ENCODE measurements around the gene SMC1B.
A peak's percentile ranks its signal among the peaks of the same experiment; 100 is the strongest.
"Not testable (repeated sequence)": the region's sequence is repeated elsewhere in the genome, so short reads cannot be mapped to it uniquely, and the experiment has no call there.

SMC1B gene

DNA sequence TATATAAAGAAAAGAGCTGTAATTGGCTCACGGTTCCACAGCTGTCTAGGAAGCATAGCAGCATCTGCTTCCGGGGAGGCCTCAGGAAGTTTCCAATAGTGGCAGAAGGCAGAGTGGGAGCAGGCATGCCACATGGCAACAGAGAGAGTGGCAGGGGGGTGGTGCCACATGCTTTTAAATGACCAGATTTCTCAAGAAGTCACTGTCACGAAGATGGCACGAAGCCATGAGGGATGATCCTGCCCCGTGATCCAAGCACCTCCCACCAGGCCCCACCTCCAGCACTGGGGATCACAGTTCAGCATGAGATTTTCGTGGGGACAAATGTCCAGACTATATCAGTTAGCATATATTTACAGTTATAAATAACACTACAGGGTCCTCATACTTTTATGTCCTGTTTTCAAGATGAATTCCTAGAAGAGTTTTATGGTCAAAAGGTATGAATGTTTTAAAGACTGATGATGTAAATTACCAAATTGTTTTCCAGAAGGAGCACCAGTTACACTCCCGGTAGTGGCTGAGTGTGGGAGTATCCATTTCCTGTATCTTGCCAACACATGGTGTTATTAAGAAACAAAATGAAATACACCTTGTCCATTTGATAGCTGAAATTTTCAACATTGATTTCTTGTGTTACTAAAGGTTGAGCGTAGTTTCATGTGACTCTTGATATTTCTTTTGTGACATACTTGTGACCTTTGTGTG is 84.4 kb downstream of the SMC1B start:
- Histone ChIP-seq H3K27ac (ENCODE audit: insufficient read depth, low read length, poor library complexity, severe bottlenecking) (no peak overlapping the region), H3K36me3 (ENCODE audit: control insufficient read depth, insufficient read depth, low read length) (peaks cover 66% of the 10 kb centered on the region), H3K4me1 (ENCODE audit: control insufficient read depth, insufficient read depth, low read length, poor library complexity, severe bottlenecking) (no peaks in the 10 kb centered on the region), H3K27me3 (replicated peaks; ENCODE audit: control insufficient read depth, insufficient read depth, low read length, poor library complexity, severe bottlenecking) (no peaks in the 10 kb centered on the region), H3K9me3 (ENCODE audit: control insufficient read depth, low read length) (no peaks in the 10 kb centered on the region), H3K4me3 (ENCODE audit: insufficient read depth, low read depth, low read length, poor library complexity, severe bottlenecking) (no peak overlapping the region)
- no peak for DNase-seq

DNA sequence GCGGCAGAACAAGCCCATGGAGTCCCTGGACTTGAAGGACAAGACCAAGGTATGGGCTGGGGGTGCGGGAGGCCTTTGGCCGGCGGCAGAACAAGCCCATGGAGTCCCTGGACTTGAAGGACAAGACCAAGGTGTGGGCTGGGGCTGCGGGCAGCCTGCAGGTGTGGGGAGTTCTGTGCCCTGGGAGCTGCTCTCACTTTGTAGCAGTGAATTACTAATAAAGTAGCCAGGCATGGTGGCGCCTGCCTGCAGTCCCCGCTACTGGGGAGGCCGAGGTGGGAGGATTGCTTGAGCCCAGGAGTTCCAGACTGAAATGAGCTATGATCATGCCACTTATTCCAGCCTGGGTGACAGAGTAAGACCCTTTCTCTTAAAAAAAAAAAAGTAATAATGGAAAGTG is 85.1 kb downstream of the SMC1B start:
- H3K27me3 ChIP-seq (replicated peaks; ENCODE audit: control insufficient read depth, insufficient read depth, low read length, poor library complexity, severe bottlenecking); H3K27ac ChIP-seq (ENCODE audit: insufficient read depth, low read length, poor library complexity, severe bottlenecking); DNase-seq; H3K4me3 ChIP-seq (ENCODE audit: insufficient read depth, low read depth, low read length, poor library complexity, severe bottlenecking); H3K4me1 ChIP-seq (ENCODE audit: control insufficient read depth, insufficient read depth, low read length, poor library complexity, severe bottlenecking); H3K9me3 ChIP-seq (ENCODE audit: control insufficient read depth, low read length): not testable (repeated sequence)
- H3K36me3 ChIP-seq (ENCODE audit: control insufficient read depth, insufficient read depth, low read length), result peaks cover 68% of the 10 kb centered on the region

DNA sequence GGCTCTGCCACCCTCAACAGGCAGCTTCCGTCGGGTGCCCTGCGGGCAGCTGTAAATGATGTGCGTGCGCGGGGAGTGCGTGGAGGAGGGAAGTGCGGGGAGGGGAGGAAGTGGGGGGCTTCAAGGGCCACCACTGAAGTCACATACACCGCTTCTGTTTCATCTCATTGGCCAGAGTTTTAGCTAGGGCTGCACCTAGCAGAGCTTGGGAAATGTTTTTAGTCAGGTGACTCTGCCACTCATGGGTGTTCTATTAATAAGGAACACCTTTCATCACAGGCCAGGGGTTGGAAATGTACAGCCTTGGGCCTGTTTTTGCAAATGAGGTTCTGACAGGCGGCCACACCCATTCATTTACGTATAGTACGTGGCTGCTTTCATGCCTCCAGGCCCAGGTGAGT is 89.1 kb downstream of the SMC1B start:
- no peak overlapping the region for H3K27ac ChIP-seq (ENCODE audit: insufficient read depth, low read length, poor library complexity, severe bottlenecking)
- H3K4me1 ChIP-seq (ENCODE audit: control insufficient read depth, insufficient read depth, low read length, poor library complexity, severe bottlenecking), result peaks cover 3% of the 10 kb centered on the region
- H3K9me3 ChIP-seq (ENCODE audit: control insufficient read depth, low read length), result no peaks in the 10 kb centered on the region
- no peak overlapping the region for H3K4me3 ChIP-seq (ENCODE audit: insufficient read depth, low read depth, low read length, poor library complexity, severe bottlenecking)
- no peaks in the 10 kb centered on the region for H3K27me3 ChIP-seq (replicated peaks; ENCODE audit: control insufficient read depth, insufficient read depth, low read length, poor library complexity, severe bottlenecking)
- DNase-seq, result no peak
- H3K36me3 ChIP-seq (ENCODE audit: control insufficient read depth, insufficient read depth, low read length), result peaks cover 49% of the 10 kb centered on the region

DNA sequence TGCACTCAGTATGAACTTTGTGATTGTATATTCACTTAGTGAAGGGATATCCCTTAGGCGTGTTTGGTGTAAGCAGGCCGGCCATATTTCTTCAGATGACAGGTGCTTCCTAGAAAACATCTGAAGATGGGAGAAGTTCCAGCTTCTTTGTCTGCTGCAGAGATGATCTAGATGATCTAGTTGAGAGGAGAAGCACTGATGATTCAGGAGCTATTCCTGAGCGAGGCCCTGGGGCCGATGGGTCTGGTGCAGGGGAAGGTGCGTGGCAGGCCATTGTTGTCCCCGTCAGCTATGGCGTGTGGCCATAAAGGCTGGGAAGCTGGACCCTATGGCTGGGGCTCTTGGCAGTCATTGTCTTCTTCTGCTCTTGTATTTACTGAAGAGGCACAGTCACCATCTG is 89.7 kb downstream of the SMC1B start:
- H3K36me3 ChIP-seq (ENCODE audit: control insufficient read depth, insufficient read depth, low read length), result peaks cover 47% of the 10 kb centered on the region
- no peak for DNase-seq
- H3K9me3 ChIP-seq (ENCODE audit: control insufficient read depth, low read length), result no peaks in the 10 kb centered on the region
- peaks cover 9% of the 10 kb centered on the region for H3K4me1 ChIP-seq (ENCODE audit: control insufficient read depth, insufficient read depth, low read length, poor library complexity, severe bottlenecking)
- no peaks in the 10 kb centered on the region for H3K27me3 ChIP-seq (replicated peaks; ENCODE audit: control insufficient read depth, insufficient read depth, low read length, poor library complexity, severe bottlenecking)
- H3K4me3 ChIP-seq (ENCODE audit: insufficient read depth, low read depth, low read length, poor library complexity, severe bottlenecking), result no peak overlapping the region
- H3K27ac ChIP-seq (ENCODE audit: insufficient read depth, low read length, poor library complexity, severe bottlenecking), result no peak overlapping the region

DNA sequence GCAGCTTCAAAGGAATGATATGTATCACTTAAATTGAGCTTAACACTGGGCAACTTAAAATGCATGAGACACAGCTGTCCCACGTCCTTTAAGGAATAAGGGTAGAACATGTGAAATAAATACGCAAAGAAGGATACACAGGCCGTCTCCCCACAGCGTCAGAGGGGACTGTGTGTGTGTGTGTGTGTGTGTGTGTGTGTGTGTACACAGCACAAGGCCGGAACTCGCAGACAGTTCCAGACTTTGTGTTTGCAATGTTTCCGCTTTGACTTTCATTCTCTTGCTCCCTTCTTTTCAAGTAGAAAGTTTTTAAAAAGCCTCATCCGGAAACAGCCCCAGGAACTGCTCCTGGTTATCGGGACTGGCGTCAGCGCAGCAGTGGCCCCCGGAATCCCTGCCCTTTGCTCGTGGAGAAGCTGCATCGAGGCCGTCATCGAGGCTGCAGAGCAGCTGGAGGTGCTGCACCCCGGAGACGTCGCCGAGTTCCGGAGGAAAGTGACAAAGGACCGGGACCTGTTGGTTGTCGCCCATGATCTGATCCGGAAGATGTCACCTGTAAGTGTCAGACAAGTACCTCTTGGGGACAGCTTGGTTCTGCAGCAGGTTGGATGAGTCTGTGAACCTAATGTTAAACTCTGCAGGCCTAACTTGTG is 90.4 kb downstream of the SMC1B start:
- peaks cover 10% of the 10 kb centered on the region for H3K4me1 ChIP-seq (ENCODE audit: control insufficient read depth, insufficient read depth, low read length, poor library complexity, severe bottlenecking)
- H3K27me3 ChIP-seq (replicated peaks; ENCODE audit: control insufficient read depth, insufficient read depth, low read length, poor library complexity, severe bottlenecking), result no peaks in the 10 kb centered on the region
- no peak overlapping the region for H3K27ac ChIP-seq (ENCODE audit: insufficient read depth, low read length, poor library complexity, severe bottlenecking)
- no peak for DNase-seq
- H3K9me3 ChIP-seq (ENCODE audit: control insufficient read depth, low read length), result no peaks in the 10 kb centered on the region
- H3K36me3 ChIP-seq (ENCODE audit: control insufficient read depth, insufficient read depth, low read length), result peaks cover 47% of the 10 kb centered on the region
- H3K4me3 ChIP-seq (ENCODE audit: insufficient read depth, low read depth, low read length, poor library complexity, severe bottlenecking), result no peak overlapping the region

DNA sequence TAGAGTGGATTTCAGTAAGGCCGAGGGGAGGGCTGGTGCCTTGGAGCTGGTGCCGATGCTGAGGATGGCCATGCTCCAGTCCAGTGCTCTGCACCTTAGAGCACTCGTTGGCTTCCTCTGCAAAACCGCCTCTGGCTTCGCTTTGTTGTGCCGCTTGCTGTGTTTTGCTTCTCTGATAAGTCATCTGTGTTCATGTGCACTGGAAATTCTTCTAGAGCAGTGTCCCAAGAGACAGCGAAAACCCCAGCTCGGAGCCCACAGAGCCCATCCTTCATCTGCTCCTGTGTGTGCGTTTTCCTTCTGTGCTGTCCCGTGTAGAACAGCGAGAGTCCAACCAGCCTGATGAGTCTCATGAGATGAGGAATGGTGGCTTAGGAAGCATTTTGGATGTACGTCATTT is 91.6 kb downstream of the SMC1B start:
- H3K4me1 ChIP-seq (ENCODE audit: control insufficient read depth, insufficient read depth, low read length, poor library complexity, severe bottlenecking), result peaks cover 20% of the 10 kb centered on the region
- H3K36me3 ChIP-seq (ENCODE audit: control insufficient read depth, insufficient read depth, low read length), result peaks cover 38% of the 10 kb centered on the region
- H3K27ac ChIP-seq (ENCODE audit: insufficient read depth, low read length, poor library complexity, severe bottlenecking), result peak overlapping the region; percentile 8
- H3K9me3 ChIP-seq (ENCODE audit: control insufficient read depth, low read length), result no peaks in the 10 kb centered on the region
- H3K4me3 ChIP-seq (ENCODE audit: insufficient read depth, low read depth, low read length, poor library complexity, severe bottlenecking), result no peak overlapping the region
- no peaks in the 10 kb centered on the region for H3K27me3 ChIP-seq (replicated peaks; ENCODE audit: control insufficient read depth, insufficient read depth, low read length, poor library complexity, severe bottlenecking)
- DNase-seq, result no peak

DNA sequence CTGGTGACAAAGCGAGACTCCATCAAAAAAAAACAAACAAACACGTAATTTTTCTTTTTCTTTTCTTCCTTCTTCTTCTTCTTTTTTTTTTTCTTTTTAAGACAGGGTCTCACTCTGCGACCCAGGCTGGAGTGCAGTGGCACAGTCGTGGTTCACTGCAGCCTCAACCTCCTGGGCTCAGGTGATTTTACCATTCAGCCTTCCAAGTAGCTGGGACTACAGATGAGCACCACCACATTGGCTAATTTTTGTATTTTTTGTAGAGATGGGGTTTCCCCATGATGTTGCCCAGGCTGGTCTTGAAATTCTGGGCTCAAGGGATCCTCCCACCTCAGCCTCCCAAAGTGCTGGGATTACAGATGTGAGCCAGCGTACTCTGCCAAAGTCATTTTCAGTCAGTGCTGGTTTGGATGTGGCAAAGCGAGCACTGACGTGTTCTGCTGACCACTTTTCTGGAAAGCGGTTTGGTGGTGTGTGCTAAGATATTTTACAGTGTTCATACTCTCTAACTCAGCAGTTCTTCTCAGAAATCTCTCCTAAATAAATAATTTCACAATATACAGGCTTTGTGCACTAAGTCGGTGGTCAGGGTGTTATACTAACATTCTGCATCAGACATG is 92.9 kb downstream of the SMC1B start:
- H3K27me3 ChIP-seq (replicated peaks; ENCODE audit: control insufficient read depth, insufficient read depth, low read length, poor library complexity, severe bottlenecking), result no peaks in the 10 kb centered on the region
- H3K4me1 ChIP-seq (ENCODE audit: control insufficient read depth, insufficient read depth, low read length, poor library complexity, severe bottlenecking), result peaks cover 26% of the 10 kb centered on the region
- H3K36me3 ChIP-seq (ENCODE audit: control insufficient read depth, insufficient read depth, low read length), result peaks cover 34% of the 10 kb centered on the region
- peak overlapping the region; percentile 99 for H3K27ac ChIP-seq (ENCODE audit: insufficient read depth, low read length, poor library complexity, severe bottlenecking)
- no peaks in the 10 kb centered on the region for H3K9me3 ChIP-seq (ENCODE audit: control insufficient read depth, low read length)
- DNase-seq, result no peak
- no peak overlapping the region for H3K4me3 ChIP-seq (ENCODE audit: insufficient read depth, low read depth, low read length, poor library complexity, severe bottlenecking)

DNA sequence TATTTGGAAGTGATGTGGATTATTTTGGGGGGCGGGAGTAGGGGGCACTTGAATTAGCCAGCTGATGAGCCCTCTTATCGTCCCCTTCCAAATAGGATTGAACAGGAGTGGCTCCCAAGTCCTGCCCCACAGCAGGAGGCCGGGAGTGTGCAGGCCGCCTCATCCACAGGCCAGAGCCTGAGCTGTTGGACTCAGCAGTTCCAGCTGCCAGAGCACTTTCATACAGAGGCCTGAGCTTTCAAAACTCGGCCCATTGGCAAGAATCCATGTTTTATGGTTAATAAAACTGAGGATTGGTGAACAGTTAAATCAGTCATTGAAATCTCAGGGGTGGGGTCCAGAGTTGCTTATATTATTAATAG is 94.1 kb downstream of the SMC1B start:
- Histone ChIP-seq H3K9me3 (ENCODE audit: control insufficient read depth, low read length) (no peaks in the 10 kb centered on the region), H3K36me3 (ENCODE audit: control insufficient read depth, insufficient read depth, low read length) (peaks cover 22% of the 10 kb centered on the region), H3K27me3 (replicated peaks; ENCODE audit: control insufficient read depth, insufficient read depth, low read length, poor library complexity, severe bottlenecking) (no peaks in the 10 kb centered on the region), H3K4me1 (ENCODE audit: control insufficient read depth, insufficient read depth, low read length, poor library complexity, severe bottlenecking) (peaks cover 26% of the 10 kb centered on the region), H3K27ac (ENCODE audit: insufficient read depth, low read length, poor library complexity, severe bottlenecking) (peak overlapping the region; percentile 99), H3K4me3 (ENCODE audit: insufficient read depth, low read depth, low read length, poor library complexity, severe bottlenecking) (peak overlapping the region; percentile 40)
- no peak for DNase-seq

DNA sequence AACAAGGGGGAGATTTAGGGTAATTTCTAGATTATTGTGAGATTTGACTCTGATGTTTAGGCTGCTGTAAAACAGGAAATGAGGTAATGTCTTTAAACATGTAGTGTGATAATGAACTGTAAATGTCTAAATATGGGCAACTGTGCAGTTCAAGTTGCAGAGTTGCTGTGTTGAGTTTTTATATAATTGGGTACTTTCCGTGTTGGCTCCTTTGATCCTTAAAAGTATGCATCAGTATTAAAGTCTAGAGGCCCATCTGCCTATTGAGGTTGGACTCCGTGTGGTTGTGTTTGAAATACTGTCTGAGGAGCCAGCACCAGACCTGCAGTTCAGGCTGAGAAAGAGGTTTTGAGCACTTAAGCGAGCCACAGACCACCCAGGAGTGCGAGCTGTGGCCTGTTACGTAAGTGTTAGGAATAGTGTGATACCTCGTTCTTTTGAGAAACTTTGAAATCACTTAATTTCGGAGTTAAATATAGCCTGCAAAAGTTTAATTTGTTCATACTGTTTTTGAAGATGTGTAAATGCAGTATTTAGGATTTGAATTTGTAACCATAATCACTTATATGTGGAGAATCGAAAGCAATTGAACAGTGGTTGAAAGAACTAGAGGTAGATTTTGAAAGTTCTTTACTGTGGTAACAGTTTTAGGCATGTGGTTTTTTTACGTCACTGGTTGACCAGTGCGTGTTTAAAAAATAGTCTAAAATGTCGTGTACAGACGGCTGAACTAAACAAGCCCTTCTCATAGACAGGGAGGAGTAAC is 94.7 kb downstream of the SMC1B start:
- peak overlapping the region; percentile 99 for H3K27ac ChIP-seq (ENCODE audit: insufficient read depth, low read length, poor library complexity, severe bottlenecking)
- peaks cover 26% of the 10 kb centered on the region for H3K4me1 ChIP-seq (ENCODE audit: control insufficient read depth, insufficient read depth, low read length, poor library complexity, severe bottlenecking)
- H3K27me3 ChIP-seq (replicated peaks; ENCODE audit: control insufficient read depth, insufficient read depth, low read length, poor library complexity, severe bottlenecking), result no peaks in the 10 kb centered on the region
- peak overlapping the region; percentile 40 for H3K4me3 ChIP-seq (ENCODE audit: insufficient read depth, low read depth, low read length, poor library complexity, severe bottlenecking)
- H3K9me3 ChIP-seq (ENCODE audit: control insufficient read depth, low read length), result no peaks in the 10 kb centered on the region
- peak; percentile 60 to 66 (median 62) for DNase-seq
- peaks cover 17% of the 10 kb centered on the region for H3K36me3 ChIP-seq (ENCODE audit: control insufficient read depth, insufficient read depth, low read length)

Data from effector memory CD4-positive, alpha-beta T cell (primary cell).